ENCODE measurements around the gene DPP4.
"Not testable (repeated sequence)": the region's sequence is repeated elsewhere in the genome, so short reads cannot be mapped to it uniquely, and the experiment has no call there.

The DPP4 gene

GRCh38 chr2:162056796-162057399 lies 17.1 kb downstream of the DPP4 start:
- DNase-seq, result no peak

- DNase-seq, result no peak
These were observed 20.2 kb downstream of the DPP4 start for GRCh38 chr2:162053808-162054155.

GRCh38 chr2:162053066-162053807 lies 20.8 kb downstream of the DPP4 start:
- DNase-seq, result no peak

- no peak for DNase-seq
These were observed 23.5 kb downstream of the DPP4 start for GRCh38 chr2:162050513-162050961.

GRCh38 chr2:162049089-162049488 lies 24.9 kb downstream of the DPP4 start:
- DNase-seq, result not testable (repeated sequence)

GRCh38 chr2:162044586-162044985 lies 29.4 kb downstream of the DPP4 start:
- no peak for DNase-seq

GRCh38 chr2:162043132-162043531 lies 30.9 kb downstream of the DPP4 start:
- DNase-seq, result no peak

GRCh38 chr2:162041485-162041884 lies 32.5 kb downstream of the DPP4 start:
- no peak for DNase-seq

- no peak for DNase-seq
These were observed 35.3 kb downstream of the DPP4 start for GRCh38 chr2:162038725-162039124.

GRCh38 chr2:162037886-162038285 lies 36.1 kb downstream of the DPP4 start:
- no peak for DNase-seq

- no peak for DNase-seq
These were observed 36.8 kb downstream of the DPP4 start for GRCh38 chr2:162037028-162037795.

GRCh38 chr2:162035981-162036380 lies 38.0 kb downstream of the DPP4 start:
- no peak for DNase-seq

- DNase-seq, result no peak
These were observed 43.4 kb downstream of the DPP4 start for GRCh38 chr2:162030363-162031190.

- DNase-seq, result no peak
These were observed 44.6 kb downstream of the DPP4 start for GRCh38 chr2:162029287-162029901.

- no peak for DNase-seq
These were observed 45.5 kb downstream of the DPP4 start for GRCh38 chr2:162028511-162028910.

GRCh38 chr2:162025121-162025911 lies 48.7 kb downstream of the DPP4 start:
- DNase-seq, result no peak

- no peak for DNase-seq
These were observed 51.6 kb downstream of the DPP4 start for GRCh38 chr2:162022290-162022945.

- no peak for DNase-seq
These were observed 52.4 kb downstream of the DPP4 start for GRCh38 chr2:162021516-162022058.

- no peak for DNase-seq
These were observed 55.5 kb downstream of the DPP4 start for GRCh38 chr2:162018530-162018929.

GRCh38 chr2:162017233-162017632 lies 56.8 kb downstream of the DPP4 start:
- no peak for DNase-seq

- no peak for DNase-seq
These were observed 57.9 kb downstream of the DPP4 start for GRCh38 chr2:162016080-162016479.
